GM23338 (cell line): ENCODE results near the gene HMGCL. TPM values are rescaled to one million over a fixed set of nuclear protein-coding genes. Genes with fewer than 3 reads are reported as not detected.

Experiments
- ATAC-seq: fragments of 200-7000 bp; cut with Tn5 transposase; 3 replicates; pipeline ENCODE4 v1.9.1; 2020
- DNase-seq: peaks from one replicate; pipeline ENCODE4 v3.0.0-alpha.2; 2015; ENCODE audit warnings: low spot score
- H2AFZ ChIP-seq: fragments of 200-600 bp; sonication (generic); 2 replicates; pipeline ENCODE4 v1.8.0; 2016; ENCODE audit warnings: antibody characterized with exemption, mild to moderate bottlenecking, moderate library complexity
- H3F3A ChIP-seq: fragments of 200-600 bp; sonication (generic); replicated peaks from 2 replicates; pipeline ENCODE4 v1.8.0; 2017; ENCODE audit warnings: antibody characterized with exemption, mixed run types, low read depth
- H3K27ac ChIP-seq: fragments of 200-600 bp; sonication (generic); 2 replicates; pipeline ENCODE4 v1.6.1; 2016; ENCODE audit warnings: low read depth
- H3K27me3 ChIP-seq: fragments of 200-600 bp; sonication (generic); 2 replicates; pipeline ENCODE4 v1.8.0; 2016; ENCODE audit warnings: mild to moderate bottlenecking, mixed run types, moderate library complexity; ENCODE audit not compliant: insufficient read depth
- H3K36me3 ChIP-seq: fragments of 200-600 bp; sonication (generic); 2 replicates; pipeline ENCODE4 v1.8.0; 2016; ENCODE audit warnings: mild to moderate bottlenecking; ENCODE audit not compliant: insufficient read depth
- H3K4me1 ChIP-seq: fragments of 200-600 bp; sonication (generic); 2 replicates; pipeline ENCODE4 v1.8.0; 2016; ENCODE audit warnings: mild to moderate bottlenecking, moderate library complexity; ENCODE audit not compliant: insufficient read depth
- H3K4me2 ChIP-seq: fragments of 200-600 bp; sonication (generic); 2 replicates; pipeline ENCODE4 v1.7.1; 2017; ENCODE audit warnings: mixed run types
- H3K4me3 ChIP-seq: fragments of 200-600 bp; sonication (generic); 2 replicates; pipeline ENCODE4 v1.6.1; 2016; ENCODE audit warnings: mixed run types
- H3K79me2 ChIP-seq: fragments of 200-600 bp; sonication (generic); replicated peaks from 2 replicates; pipeline ENCODE4 v1.8.0; 2017; ENCODE audit warnings: mild to moderate bottlenecking; ENCODE audit not compliant: insufficient read depth
- H3K9me2 ChIP-seq: fragments of 200-600 bp; sonication (generic); 2 replicates; pipeline ENCODE4 v1.8.0; 2017; ENCODE audit not compliant: insufficient read depth
- H4K20me1 ChIP-seq: fragments of 200-600 bp; sonication (generic); replicated peaks from 2 replicates; pipeline ENCODE4 v1.8.0; 2017; ENCODE audit warnings: mild to moderate bottlenecking; ENCODE audit not compliant: insufficient read depth
- H3K27ac Mint-ChIP-seq: 2 replicates; pipeline ENCODE4 v1.8.0; 2020; ENCODE audit warnings: inconsistent platforms, mild to moderate bottlenecking, moderate library complexity, mixed read lengths
- H3K27me3 Mint-ChIP-seq: 3 replicates; pipeline ENCODE4 v1.8.0; 2022; ENCODE audit warnings: low read depth, mild to moderate bottlenecking, moderate library complexity, mixed read lengths, inconsistent platforms; ENCODE audit not compliant: insufficient read depth, poor library complexity
- H3K36me3 Mint-ChIP-seq: 3 replicates; pipeline ENCODE4 v1.8.0; 2021; ENCODE audit warnings: low read depth, mild to moderate bottlenecking, inconsistent platforms, moderate library complexity, mixed read lengths
- H3K4me1 Mint-ChIP-seq: 3 replicates; pipeline ENCODE4 v1.8.0; 2020; ENCODE audit warnings: mild to moderate bottlenecking, inconsistent platforms, mixed read lengths
- H3K4me3 Mint-ChIP-seq: 3 replicates; pipeline ENCODE4 v1.8.0; 2021; ENCODE audit warnings: moderate library complexity, mild to moderate bottlenecking, inconsistent platforms, mixed read lengths
- H3K9me3 Mint-ChIP-seq: 3 replicates; pipeline ENCODE4 v1.8.0; 2020; ENCODE audit warnings: moderate library complexity, mild to moderate bottlenecking, inconsistent platforms, mixed read lengths
- CREB1 ChIP-seq: fragments of 250-450 bp; sonication (Bioruptor Pico); IDR thresholded peaks from 2 replicates; pipeline ENCODE4 v1.5.0; 2020; ENCODE audit warnings: low read depth, mild to moderate bottlenecking, moderate library complexity
- EZH2 ChIP-seq: fragments of 200-600 bp; sonication (generic); IDR thresholded peaks from one replicate; pipeline ENCODE4 v1.8.0; 2017; ENCODE audit warnings: antibody characterized with exemption, mild to moderate bottlenecking, low read depth; ENCODE audit not compliant: unreplicated experiment
- NANOG ChIP-seq: IDR thresholded peaks from 2 replicates; pipeline ENCODE4 v1.6.1; 2016; ENCODE audit warnings: antibody characterized with exemption, borderline replicate concordance
- POLR2AphosphoS5 ChIP-seq: IDR thresholded peaks from 2 replicates; pipeline ENCODE4 v1.6.1; 2016; ENCODE audit warnings: antibody characterized with exemption, low read depth
- STAT1 ChIP-seq: IDR thresholded peaks from one replicate; pipeline ENCODE4 v1.6.1; 2016; ENCODE audit warnings: antibody characterized with exemption; ENCODE audit not compliant: unreplicated experiment
- ZNF114 ChIP-seq: fragments of 250-450 bp; sonication (Bioruptor Pico); IDR thresholded peaks from 2 replicates; pipeline ENCODE4 v1.5.0; 2020; ENCODE audit warnings: mild to moderate bottlenecking, moderate library complexity
- polyA plus RNA-seq: library from polyadenylated mRNA; unstranded; fragments of >200 nt; fragmentation: Nextera tagmentation; extraction: Ambion mirVana; gene quantifications from 2 replicates; pipeline ENCODE4 v1.2.1, GENCODE V29; 2016
- total RNA-seq: library from RNA; depleted of rRNA; stranded (reverse); fragments of >200 nt; shearing (Covaris generic); gene quantifications from 2 replicates; pipeline ENCODE4 v1.2.3, GENCODE V29; 2014
- TF ChIP-seq, protein P1 (sequence below): fragments of 250-450 bp; sonication (Bioruptor Pico); IDR thresholded peaks from 2 replicates; pipeline ENCODE4 v1.5.0; 2020; ENCODE audit warnings: mild to moderate bottlenecking, moderate library complexity

HMGCL gene
- total and polyA plus RNA-seq, 2 experiments from 2014 or later, result 11.6 to 13.7 TPM

DNA sequence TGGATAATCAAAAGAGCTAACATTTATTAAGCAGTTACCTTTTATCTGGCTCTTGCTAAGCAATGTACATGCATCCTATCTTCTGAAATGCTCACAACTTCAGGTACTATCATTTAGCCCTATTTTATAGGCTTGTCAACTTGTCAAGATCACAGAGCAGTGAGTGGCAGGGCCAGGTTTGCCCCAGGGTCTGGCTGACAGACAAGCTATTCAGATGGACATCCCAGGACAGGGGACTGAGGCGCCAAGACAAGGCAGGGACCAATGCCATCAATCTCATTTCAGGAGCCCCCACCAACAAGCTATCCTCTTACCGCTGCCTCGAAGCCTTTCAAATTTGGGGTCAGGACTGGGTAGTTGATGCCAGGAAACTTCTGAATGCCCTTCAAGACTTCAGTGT, 8.9 kb downstream of the HMGCL start (continued):
- TF ChIP-seq, protein P1, sequence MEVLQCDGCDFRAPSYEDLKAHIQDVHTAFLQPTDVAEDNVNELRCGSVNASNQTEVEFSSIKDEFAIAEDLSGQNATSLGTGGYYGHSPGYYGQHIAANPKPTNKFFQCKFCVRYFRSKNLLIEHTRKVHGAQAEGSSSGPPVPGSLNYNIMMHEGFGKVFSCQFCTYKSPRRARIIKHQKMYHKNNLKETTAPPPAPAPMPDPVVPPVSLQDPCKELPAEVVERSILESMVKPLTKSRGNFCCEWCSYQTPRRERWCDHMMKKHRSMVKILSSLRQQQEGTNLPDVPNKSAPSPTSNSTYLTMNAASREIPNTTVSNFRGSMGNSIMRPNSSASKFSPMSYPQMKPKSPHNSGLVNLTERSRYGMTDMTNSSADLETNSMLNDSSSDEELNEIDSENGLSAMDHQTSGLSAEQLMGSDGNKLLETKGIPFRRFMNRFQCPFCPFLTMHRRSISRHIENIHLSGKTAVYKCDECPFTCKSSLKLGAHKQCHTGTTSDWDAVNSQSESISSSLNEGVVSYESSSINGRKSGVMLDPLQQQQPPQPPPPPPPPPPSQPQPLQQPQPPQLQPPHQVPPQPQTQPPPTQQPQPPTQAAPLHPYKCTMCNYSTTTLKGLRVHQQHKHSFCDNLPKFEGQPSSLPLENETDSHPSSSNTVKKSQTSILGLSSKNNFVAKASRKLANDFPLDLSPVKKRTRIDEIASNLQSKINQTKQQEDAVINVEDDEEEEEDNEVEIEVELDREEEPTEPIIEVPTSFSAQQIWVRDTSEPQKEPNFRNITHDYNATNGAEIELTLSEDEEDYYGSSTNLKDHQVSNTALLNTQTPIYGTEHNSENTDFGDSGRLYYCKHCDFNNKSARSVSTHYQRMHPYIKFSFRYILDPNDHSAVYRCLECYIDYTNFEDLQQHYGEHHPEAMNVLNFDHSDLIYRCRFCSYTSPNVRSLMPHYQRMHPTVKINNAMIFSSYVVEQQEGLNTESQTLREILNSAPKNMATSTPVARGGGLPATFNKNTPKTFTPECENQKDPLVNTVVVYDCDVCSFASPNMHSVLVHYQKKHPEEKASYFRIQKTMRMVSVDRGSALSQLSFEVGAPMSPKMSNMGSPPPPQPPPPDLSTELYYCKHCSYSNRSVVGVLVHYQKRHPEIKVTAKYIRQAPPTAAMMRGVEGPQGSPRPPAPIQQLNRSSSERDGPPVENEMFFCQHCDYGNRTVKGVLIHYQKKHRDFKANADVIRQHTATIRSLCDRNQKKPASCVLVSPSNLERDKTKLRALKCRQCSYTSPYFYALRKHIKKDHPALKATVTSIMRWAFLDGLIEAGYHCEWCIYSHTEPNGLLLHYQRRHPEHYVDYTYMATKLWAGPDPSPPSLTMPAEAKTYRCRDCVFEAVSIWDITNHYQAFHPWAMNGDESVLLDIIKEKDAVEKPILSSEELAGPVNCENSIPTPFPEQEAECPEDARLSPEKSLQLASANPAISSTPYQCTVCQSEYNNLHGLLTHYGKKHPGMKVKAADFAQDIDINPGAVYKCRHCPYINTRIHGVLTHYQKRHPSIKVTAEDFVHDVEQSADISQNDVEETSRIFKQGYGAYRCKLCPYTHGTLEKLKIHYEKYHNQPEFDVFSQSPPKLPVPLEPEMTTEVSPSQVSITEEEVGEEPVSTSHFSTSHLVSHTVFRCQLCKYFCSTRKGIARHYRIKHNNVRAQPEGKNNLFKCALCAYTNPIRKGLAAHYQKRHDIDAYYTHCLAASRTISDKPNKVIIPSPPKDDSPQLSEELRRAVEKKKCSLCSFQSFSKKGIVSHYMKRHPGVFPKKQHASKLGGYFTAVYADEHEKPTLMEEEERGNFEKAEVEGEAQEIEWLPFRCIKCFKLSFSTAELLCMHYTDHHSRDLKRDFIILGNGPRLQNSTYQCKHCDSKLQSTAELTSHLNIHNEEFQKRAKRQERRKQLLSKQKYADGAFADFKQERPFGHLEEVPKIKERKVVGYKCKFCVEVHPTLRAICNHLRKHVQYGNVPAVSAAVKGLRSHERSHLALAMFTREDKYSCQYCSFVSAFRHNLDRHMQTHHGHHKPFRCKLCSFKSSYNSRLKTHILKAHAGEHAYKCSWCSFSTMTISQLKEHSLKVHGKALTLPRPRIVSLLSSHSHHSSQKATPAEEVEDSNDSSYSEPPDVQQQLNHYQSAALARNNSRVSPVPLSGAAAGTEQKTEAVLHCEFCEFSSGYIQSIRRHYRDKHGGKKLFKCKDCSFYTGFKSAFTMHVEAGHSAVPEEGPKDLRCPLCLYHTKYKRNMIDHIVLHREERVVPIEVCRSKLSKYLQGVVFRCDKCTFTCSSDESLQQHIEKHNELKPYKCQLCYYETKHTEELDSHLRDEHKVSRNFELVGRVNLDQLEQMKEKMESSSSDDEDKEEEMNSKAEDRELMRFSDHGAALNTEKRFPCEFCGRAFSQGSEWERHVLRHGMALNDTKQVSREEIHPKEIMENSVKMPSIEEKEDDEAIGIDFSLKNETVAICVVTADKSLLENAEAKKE, result no peak
- TF ChIP-seq ZNF114 (CRISPR knock-in tag) (no peak), EZH2 (no peak), NANOG (no peak), STAT1 (no peak), POLR2AphosphoS5 (no peak), CREB1 (CRISPR knock-in tag) (no peak)

DNA sequence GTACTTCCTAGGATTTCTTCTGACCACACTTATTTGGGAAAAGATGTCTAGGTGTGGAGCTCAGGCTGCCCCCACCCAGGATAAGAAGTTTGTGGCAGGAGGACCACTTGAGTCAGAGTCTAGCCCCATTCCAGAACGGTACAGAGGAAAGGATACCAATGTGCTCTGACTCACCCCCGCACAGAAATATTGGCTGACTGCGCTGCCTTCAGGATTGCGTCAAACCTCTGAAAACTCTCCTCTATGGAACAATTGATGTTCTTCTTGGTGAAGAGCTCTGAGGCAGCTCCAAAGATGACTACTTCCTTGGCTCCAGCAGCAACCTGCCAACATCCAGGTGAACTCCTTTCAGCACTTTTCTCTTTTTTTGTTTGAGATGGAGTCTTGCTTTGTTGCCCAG, 11.2 kb downstream of the HMGCL start:
- H3K4me2 ChIP-seq, result no peak overlapping the region
- H3K27ac ChIP-seq, result no peak overlapping the region
- no peak for DNase-seq
- H3K4me1 ChIP-seq, result no peaks in the 10 kb centered on the region
- H3K36me3 ChIP-seq, result no peaks in the 10 kb centered on the region
- no peaks in the 10 kb centered on the region; the same call in 2 of the 3 replicates for H3K9me3 Mint-ChIP-seq
- H3K27me3 ChIP-seq, result no peaks in the 10 kb centered on the region
- H2AFZ ChIP-seq, result no peak overlapping the region
- no peaks in the 10 kb centered on the region for H3K36me3 Mint-ChIP-seq
- H3K27me3 Mint-ChIP-seq, result peaks cover 5% of the 10 kb centered on the region
- H3F3A ChIP-seq, result 0 out of 2 replicates have a peak, but pooled peaks cover 3% of the 10 kb centered on the region
- no peak overlapping the region for H3K4me3 ChIP-seq
- ATAC-seq, result no peak
- no peak overlapping the region for H3K4me3 Mint-ChIP-seq
- no peaks in the 10 kb centered on the region for H4K20me1 ChIP-seq
- H3K9me2 ChIP-seq, result no peaks in the 10 kb centered on the region
- peaks cover 11% of the 10 kb centered on the region; the same call in 2 of the 3 replicates for H3K4me1 Mint-ChIP-seq
- H3K27ac Mint-ChIP-seq, result no peak overlapping the region
- H3K79me2 ChIP-seq, result no peaks in the 10 kb centered on the region
- TF ChIP-seq CREB1 (CRISPR knock-in tag) (no peak), NANOG (no peak), ZNF114 (CRISPR knock-in tag) (no peak)
- TF ChIP-seq, protein P1, result no peak
